ENCODE results near the gene MAB21L1.

The MAB21L1 gene

GRCh38 chr13:35449821-35450220 is 26.7 kb downstream of the MAB21L1 start:
- H3K27me3 ChIP-seq (ENCODE audit: control insufficient read depth, insufficient read depth, low read length, poor library complexity, severe bottlenecking) = no peaks in the 10 kb centered on the region
- H3K27ac ChIP-seq (ENCODE audit: insufficient read depth, low read depth, low read length, poor library complexity, severe bottlenecking) = no peak overlapping the region
- H3K36me3 ChIP-seq (ENCODE audit: control insufficient read depth, insufficient read depth, low read length) = no peaks in the 10 kb centered on the region
- H3K9me3 ChIP-seq (ENCODE audit: control insufficient read depth, low read length) = no peaks in the 10 kb centered on the region
- 96 to 97% methylated on average over 1 to 2 of the region's 2 CpGs for WGBS, 2 experiments
- H3K4me3 ChIP-seq (ENCODE audit: insufficient read depth, low read depth, low read length) = no peak overlapping the region
- no peaks in the 10 kb centered on the region for H3K4me1 ChIP-seq (ENCODE audit: control insufficient read depth, insufficient read depth, low read length)

GRCh38 chr13:35448465-35448864 is 28.0 kb downstream of the MAB21L1 start:
- H3K9me3 ChIP-seq (ENCODE audit: control insufficient read depth, low read length) = no peaks in the 10 kb centered on the region
- 96 to 97% methylated on average over 1 of the region's 1 CpG for WGBS, 2 experiments
- no peak overlapping the region for H3K4me3 ChIP-seq (ENCODE audit: insufficient read depth, low read depth, low read length)
- no peaks in the 10 kb centered on the region for H3K36me3 ChIP-seq (ENCODE audit: control insufficient read depth, insufficient read depth, low read length)
- no peaks in the 10 kb centered on the region for H3K27me3 ChIP-seq (ENCODE audit: control insufficient read depth, insufficient read depth, low read length, poor library complexity, severe bottlenecking)
- no peak overlapping the region for H3K27ac ChIP-seq (ENCODE audit: insufficient read depth, low read depth, low read length, poor library complexity, severe bottlenecking)
- no peaks in the 10 kb centered on the region for H3K4me1 ChIP-seq (ENCODE audit: control insufficient read depth, insufficient read depth, low read length)

Data from ectodermal cell (in vitro differentiated cells).